Measurements from ENCODE around the gene SLC6A4.

- TF ChIP-seq POLR2A (IDR thresholded peaks at IDR 0.05; ENCODE audit: low read depth, low read length) (no peak), GATA2 (IDR thresholded peaks at IDR 0.05; ENCODE audit: insufficient read depth, insufficient read length, low read depth, low read length) (no peak), CTCF (IDR thresholded peaks at IDR 0.05; ENCODE audit: extremely low read depth in 1 of 2, insufficient read depth in 1 of 2, low read depth in 1 of 2, low read length in 2 of 2) (no peak), POLR2AphosphoS5 (IDR thresholded peaks at IDR 0.05; ENCODE audit: insufficient read depth, low read depth, low read length) (no peak), JUN (IDR thresholded peaks at IDR 0.05; ENCODE audit: borderline replicate concordance, insufficient read depth, insufficient read length, low read depth) (no peak), EZH2 (IDR thresholded peaks at IDR 0.05; ENCODE audit: borderline replicate concordance, low read depth, low read length, severe bottlenecking) (no peak)
These were observed 18.7 kb upstream of the SLC6A4 start for GRCh38 chr17:30254150-30254549.
